Activated CD4-positive, alpha-beta T cell treated with anti-CD3 and anti-CD28 coated beads for 24 hours (primary cell): ENCODE results near the gene ATP2B2.

Experiments used
- DNase-seq, 2 donors: peaks; one replicate each; pipeline ENCODE4 v3.0.0-alpha.2; 2020; ENCODE audit warnings: low read depth in 2 of 2

Gene ATP2B2

DNA sequence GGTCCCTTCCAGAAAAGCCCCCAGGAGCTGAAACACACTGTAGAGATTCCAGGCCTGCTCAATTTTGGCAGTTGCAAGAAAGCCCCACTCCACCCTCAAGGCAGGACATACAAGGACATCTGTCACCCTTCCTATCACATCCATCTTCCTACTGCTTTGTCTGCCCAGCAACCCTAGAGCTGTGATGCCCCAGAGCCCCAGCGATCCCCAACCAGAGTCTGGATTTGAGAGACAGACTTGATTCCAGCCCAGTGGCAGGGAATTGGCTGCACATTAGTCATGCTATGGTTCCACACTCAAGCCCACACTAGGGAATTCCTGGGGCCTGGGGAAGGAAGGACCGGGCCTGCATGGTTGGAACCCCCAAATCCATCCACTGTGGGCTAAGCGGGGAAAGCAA lies 56.8 kb downstream of the ATP2B2 start:
- DNase-seq, result no peak

DNA sequence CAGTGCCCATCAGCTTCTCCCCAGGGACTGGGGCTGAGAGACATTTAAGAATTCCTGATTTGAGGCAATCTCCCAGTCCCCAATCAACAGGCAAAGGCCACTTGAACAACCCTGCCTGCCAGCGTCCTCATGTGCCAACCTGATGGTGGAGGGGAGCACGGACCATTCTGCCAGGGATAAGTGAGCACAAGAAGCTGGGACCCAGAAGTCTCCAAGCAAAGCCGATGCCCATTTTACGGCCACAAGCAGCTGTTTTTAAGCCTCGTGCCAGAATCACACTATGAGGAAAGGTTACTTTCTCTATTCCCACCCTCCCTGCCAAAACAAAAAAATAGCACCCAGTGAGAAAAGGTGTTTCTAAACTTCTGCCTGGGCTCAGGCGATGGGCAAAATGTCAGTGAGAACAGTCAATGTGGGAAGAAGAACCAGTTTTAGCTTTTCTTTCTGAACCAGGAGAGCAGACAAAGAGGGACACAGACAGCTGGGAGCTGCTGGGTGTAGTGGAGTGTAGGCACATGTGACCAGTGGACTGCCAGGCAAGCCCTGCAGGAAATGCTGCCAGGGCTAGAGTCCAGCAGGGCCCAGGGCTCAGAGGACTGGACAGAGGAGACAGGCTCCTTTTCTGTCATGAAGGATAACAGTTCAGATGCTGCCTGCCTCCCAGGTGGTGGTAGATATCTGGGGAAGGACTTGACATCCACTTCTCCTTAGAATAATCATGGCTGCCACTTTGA lies 57.7 kb downstream of the ATP2B2 start:
- DNase-seq, result no peak

DNA sequence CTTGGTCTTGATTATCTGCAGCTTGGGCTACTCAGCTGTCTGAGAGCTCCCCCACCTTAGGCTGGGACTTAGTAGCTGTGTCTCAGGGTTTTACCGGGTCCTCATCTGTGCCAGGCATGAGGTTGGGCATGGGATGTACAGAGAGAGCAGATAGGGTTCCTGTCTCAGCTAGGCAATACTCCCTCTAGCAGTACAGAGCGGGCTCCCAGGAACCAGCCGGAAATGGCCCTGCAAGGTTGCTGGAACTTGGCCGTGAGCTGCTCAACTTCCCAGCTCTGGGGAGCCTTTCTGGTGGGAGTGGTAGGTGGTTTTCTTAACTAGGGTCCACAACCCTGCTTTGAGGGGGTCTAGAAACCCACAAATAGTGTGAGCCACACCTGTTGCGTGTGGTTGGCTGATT lies 58.3 kb downstream of the ATP2B2 start:
- DNase-seq, result no peak

DNA sequence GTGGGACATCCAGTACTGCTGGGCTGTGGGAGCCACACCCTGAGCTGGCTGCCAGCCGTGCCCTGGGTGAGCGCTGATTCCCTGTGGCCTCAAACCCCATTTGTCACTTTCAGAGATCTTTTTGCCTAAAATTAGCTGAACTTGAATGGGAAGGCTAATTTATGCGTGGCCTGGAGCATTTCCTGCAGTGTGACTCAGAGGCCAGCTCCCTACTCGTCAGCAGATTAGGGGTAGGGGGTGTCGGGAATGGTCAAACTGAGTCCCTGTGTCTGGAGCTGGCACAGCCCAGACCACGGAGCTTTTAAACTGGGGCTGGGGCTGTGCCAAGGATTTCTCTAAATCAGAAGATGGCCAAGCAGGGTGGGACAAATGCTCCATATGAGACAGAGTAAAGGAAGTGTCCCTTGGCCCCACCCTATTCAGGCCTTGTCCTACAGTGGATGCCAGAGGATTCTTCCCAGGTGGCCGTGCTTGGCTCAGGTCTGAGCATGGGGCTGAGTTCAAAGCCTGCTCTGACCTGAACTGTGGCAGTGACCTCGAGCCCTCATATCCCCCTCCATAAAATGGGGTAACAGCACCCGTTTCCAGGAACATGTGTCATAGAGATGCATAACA lies 59.7 kb downstream of the ATP2B2 start:
- DNase-seq, result no peak

DNA sequence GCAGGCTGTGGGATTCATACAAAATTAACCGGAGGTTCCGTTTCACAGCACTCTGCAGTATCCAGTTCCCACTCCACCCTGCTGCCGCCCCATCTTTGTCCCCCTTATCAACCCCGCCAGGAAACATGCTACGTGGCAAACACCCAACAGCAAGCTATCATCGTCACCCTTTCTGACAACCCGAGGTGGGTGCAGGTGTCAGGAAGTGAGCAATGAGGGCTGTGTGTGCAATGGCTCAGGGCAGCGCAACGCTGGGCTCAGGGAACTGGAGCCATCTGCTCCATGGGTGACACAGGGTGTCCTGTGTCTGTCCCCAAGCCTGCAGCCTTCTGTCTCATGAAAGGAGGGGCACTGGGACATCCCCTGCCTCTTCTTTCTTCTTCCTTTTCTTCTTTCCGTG lies 60.9 kb downstream of the ATP2B2 start:
- DNase-seq, result no peak

DNA sequence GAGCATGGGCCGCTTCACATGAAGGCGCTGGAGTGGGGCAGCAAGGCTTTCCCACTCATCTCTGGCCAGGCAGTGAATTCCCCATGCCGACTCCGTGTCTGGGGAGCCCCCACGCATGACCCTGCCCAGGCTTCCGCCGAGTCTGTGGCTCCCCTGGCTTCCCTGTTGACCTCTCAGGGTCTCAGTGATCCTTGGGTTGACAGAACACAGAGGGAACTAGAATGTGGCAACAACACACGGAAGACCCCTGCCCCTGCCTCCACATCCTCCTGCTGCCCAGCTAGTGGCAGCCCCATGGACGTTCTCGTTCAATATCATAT lies 61.3 kb downstream of the ATP2B2 start:
- no peak for DNase-seq

DNA sequence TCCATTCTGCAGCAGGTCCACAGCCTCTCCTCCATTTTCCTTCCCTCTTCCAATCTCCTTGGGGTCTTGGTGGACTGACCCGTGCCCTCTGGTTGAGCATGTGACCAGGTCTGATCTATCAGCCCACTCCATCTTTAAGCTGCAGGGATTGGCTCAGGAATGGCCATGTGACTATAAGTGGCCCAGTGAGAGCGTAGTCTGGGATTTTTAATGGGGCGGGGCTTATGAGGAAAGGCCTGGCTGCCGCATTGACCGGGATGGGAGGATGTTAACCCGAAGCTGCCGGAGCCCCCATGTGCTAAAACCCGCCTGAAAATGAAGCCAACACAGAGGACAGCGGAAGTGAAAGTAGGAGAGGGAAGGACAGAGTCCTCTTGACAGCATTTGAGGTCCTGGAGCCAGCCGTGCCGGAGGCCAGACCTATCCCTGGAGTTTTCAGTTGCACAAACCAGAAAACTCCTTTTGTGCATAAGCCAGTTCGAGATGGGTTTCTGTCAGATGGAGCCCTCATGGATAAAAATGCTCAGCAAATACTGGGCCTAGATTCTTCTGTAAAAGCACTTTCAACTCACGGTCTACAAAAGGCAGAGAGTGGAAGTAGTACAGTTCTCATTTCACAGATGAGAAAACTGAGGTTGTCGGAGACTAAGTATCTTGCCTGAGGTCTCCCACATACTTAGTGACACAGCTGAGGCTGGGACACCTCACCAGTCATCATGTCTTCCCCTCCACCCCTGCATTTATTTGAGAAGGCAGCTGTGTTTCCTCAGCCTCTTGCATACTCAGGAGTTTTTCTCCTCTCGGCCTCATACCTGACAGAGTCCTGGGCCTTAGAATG lies 61.9 kb downstream of the ATP2B2 start:
- DNase-seq, result no peak

DNA sequence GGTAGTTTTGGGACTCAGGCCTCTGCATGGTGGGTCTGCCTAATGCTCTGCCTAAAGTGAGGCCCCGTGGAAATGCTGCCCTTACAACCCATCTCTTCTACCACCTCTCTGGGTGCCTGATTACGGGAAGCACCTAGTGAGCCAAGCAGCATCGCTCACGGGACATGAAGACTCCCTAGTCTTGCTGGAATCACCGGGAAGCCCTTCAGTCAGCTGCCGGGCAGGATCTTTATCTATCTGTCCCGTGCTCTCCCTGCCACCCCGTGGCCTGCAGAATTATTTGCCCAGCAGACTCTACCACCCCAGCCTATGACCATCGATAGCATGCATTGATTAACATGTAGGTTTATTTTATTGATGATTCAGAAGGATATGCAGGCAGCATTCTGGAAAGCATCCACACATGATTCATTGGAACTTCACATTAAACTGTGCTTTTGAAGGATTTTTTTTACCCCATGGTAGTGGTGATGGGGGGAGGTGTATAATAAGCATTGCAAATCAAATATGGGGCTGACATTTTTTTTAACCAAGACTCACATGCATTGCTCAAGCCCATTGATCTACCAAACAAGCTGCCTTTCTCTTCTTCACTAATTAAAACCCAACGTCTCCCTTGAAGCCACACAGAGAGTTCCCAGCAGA lies 63.1 kb downstream of the ATP2B2 start:
- no peak for DNase-seq

DNA sequence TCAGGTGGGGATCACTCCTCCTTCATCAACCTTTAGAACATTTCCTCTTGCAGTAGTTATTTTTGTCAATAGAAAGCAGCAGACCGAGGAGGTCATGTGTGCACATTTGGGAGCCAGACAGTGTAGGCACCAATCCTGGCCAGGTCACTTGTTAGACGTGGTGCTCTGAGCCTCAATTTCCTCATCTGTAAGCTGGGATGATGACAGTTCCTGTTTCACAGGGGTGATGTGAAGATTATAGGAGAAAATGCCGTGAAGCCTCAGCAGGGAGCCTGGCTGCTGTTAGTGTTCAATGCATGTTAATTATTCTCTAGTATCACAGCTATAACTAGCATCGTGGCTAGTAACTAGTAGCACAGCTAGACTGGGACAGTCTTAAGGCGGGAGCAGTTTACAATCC lies 64.7 kb downstream of the ATP2B2 start:
- no peak for DNase-seq

DNA sequence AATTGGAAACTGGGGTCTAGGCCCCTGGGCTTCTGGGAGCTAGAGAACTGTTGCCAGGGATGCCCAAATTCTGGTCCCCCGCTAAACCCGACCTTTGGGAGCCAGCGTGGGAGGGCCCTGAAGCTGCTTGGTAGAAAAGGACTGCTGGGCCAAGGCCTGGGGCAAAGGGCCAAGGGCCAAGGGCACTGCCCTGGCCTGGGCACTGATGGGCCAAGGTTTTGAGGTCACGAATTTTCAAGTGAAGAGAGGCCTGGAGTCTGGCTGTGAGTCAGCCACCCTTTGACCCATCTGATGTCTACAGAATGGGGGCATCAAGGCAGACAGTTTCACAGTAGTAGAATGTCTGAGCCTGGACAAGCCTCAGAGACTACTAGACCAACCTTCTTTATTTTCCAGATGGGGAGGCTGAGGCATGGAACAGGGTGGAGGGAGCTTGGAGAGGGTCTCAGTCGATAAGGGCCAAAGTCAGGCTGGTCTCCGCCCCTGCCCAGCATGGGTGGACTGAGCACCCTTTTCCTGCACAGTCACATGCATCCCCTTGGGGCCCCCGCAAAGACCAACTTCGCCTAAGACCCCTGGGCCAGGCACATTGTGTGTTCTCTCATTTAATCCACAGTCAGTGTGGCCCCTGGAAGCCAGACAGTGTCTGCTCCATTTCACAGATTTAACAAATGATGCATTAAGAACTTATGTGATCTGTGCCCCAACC lies 66.3 kb downstream of the ATP2B2 start:
- no peak for DNase-seq

DNA sequence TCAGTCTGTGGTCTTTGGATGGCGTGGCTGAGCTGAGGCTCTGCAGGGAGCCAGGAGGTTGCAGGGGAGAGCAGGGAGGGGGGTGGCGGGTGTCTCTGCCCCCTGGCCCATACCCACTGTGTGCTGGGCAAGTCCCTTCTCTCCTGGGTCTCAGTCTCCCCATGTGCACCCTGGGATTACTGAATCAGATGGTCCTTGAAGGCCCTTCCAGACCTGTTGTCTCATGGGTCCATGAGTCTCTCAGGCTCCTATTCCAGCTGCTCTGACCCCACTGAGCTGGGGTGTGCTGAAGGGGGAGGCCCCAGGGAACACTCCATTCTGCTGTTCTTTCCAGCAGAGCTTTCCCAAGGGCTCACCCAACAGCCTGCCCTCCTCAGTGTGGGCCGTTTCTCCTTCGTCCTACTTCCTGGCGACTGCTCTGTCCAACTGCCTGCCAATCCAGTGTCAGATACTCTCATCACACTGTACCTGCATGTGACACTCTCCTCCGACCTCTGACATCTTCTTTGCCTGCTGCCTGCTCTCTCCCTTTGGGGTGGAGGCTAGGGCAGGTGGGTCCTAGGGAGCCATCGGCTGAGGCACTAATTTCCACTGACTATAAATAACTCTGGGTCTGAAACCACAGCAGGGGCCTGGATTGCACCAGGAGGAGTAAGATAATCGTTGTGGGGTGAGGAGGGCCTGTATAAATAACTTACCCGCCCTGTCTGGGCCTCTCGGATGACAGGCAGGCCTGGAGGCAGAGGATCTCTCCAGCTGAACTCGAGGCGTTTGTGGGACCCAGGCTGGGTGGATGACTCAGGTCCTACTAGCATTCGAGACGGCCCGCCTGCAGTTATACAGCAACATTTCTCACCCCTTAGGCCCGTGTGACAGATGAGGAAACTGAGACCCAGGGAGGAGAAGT lies 67.1 kb downstream of the ATP2B2 start:
- no peak for DNase-seq

DNA sequence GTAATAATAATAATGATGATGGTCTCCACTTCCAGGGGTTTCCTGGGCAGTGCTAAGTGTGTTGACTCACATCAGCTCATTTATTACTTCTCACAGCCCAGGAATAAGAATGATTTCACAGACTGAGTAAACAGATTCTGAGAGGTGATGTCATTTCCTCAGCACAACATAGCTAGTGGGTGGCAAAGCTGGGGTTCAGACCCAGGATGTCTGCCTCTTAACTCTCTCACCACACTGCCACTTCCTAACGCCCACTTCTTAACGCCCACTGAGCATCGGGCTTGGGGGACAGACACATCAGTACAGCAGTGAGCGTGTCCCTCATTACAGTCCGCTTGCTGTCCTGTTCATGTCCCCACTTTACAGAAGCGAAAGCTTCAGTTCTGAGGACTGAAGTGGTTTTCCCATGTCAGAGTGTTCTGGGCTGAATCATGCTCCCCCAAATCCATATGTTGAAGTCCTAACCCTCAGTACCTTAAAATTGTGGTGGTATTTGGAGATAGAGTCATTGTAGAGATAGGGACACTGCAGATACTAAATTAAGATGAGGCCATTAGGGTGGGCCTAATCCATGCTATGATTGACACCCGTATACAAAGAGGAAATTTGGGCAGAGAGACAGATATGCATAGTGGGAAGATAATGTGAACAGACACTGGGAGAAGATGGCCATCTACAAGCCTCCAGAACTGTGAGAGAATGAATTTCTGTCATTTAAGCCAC lies 68.0 kb downstream of the ATP2B2 start:
- peak; percentile 33 to 43 for DNase-seq

DNA sequence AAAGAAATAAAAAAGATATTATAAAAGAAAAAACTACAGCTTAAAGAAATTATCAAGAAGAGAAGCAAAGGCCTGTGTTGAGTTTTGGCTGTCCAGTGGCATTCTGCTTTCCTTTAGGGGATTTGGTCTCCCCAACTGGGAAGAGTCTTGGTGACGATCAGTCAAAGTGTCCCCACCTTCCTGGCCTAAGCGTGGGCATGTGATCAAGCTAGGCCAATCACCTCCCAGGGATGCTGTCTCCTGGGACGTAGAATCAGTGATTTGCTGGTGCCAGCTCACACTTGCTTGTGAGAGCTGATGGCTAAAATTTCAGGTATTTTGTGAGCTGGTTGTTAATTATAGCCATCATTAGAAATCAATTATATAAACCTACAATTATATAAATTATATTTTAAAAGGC lies 69.5 kb downstream of the ATP2B2 start:
- no peak for DNase-seq

DNA sequence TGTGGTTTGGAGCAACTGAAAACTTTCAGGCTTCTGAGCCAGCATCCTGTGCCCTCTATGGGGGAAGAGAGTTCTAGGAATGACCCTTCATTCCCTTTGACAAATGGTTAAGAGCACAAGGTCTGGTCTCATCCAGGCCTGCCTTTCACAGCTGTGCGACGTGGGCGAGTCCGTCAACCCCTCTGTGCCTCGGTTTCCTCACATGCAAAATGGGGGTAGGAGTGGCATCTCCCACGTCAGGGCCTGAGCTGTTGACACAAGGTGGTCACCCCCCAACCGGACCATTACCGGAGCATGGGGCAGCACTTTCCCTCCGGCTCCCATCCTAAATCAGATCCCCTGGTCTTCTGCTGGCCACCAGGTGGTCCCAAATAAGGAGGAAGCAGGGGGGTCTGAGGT lies 70.4 kb downstream of the ATP2B2 start:
- DNase-seq, result no peak

DNA sequence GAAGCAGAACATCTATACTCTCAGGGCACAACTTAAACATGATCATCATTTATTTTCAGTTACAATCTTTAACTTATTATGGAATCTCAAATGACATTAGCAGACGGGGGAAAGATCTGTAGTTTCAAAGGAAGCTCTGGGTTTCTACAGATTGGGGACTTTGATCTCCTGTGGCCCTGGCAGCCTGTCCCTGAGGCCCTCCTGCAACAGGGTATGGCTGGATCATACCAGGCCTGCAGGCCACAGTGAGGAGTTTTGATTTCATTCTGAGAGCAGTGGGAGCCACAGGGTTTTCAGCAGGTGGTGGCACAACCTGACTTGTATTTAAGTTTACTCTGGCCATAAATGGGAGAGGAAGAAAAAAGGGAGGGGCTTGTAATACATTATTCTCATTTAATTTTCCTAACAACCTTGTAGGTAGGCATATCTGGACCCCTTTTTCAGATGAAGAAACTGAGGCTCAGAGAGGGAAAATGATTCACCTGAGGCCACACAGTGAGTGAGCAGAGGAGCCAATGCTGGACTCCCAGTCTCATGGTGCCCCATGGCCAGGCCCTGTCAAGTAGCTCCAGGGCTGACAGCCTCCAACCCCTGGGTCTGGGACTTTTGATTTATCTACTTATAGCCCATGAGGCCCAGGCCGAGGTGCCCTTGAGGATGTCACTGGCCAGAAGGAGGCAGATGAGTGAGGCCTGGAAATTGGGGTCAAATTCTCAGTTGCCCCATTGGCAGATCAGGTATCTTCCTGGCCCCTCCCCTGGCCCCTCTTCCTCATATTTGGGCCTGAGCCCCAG lies 71.0 kb downstream of the ATP2B2 start:
- no peak for DNase-seq

DNA sequence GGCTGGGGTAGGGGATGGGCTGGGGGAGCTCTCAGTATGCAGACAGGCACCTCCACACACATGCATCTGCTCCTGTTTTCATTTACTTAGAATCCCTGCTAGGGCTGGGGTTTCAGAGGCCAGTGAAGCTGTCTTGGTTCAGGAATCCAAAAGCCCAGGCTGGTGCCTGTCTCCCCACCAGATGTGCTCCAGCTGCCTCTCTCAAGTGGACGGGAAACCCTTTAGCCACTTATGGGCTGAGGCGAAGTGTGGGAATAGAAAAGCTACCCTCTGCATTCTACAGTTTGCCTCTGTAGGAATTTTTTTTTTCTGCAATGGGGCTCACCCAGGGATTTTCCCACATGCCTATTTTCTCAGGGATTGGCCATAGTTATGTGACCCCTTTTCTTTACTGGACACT lies 72.5 kb downstream of the ATP2B2 start:
- no peak for DNase-seq

DNA sequence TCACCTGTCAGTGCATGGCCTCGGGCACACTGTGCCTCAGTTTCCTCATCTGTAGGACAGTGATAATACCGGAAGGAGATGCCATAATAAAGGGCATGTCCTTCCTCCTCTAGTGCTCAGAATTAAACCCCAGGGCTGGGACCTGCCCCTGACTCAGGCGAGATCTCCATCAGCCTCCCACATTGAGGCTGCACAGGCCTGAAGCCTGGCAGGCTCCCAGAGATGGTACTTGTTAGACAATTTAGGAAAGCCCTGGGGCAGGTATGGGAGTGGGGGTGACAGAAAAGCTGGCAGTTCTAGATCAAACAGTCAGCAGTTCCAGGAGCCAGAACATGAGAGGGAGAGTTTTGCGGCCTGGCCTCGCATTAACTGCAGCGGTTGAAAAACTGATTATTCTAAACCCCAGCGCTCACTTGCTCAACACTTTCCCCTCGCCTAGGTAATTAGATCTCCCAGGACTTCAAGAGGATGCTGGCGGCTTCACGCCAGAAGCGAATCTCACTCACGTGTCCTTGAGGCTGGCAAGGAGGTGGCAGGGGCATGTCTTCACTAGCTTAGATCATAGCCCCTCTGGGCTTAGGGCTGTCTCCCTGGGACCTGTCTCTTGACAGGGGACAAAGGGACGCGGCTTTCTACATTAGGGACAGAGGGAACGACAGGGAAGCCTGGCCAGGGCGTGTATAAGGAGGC lies 73.1 kb downstream of the ATP2B2 start:
- DNase-seq, result no peak

DNA sequence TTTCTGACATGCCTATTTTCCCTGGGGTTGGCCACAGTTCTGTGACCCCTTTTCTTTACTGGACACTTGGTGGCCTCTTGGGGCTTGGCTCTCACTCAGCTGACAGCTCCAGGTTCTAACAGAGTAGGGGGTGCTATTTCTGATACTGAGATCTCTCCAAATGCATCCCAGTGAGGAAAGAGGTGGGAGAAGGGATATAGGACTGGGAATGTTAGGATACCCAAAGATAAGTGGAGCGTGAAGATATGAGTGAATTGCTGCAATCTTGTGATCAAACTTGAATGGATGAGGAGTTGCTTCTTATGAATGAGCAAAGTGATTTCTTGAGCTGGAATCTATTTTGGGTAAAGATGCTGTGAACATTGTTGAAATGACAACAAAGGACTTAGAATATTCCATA lies 74.6 kb downstream of the ATP2B2 start:
- DNase-seq, result no peak
